Neuronal stem cell (in vitro differentiated cells): ENCODE measurements around the gene KRTAP4-6.
"Not testable (repeated sequence)": the region's sequence is repeated elsewhere in the genome, so short reads cannot be mapped to it uniquely, and the experiment has no call there.

Experiments used
- DNase-seq: peaks from one replicate; pipeline ENCODE4 v3.0.0-alpha.2; 2013; ENCODE audit warnings: low spot score
- H2AFZ ChIP-seq: one replicate; pipeline ENCODE4 v1.6.1; 2013; ENCODE audit warnings: mild to moderate bottlenecking, low read length, inconsistent platforms
- H2AK5ac ChIP-seq: 2 replicates; pipeline ENCODE4 v1.6.1; 2013; ENCODE audit warnings: low read depth, mild to moderate bottlenecking, inconsistent platforms, low read length, moderate library complexity, mixed read lengths
- H2BK120ac ChIP-seq: 2 replicates; pipeline ENCODE4 v1.6.1; 2013; ENCODE audit warnings: low read depth, mild to moderate bottlenecking, inconsistent platforms, low read length, moderate library complexity, mixed read lengths
- H2BK12ac ChIP-seq: one replicate; pipeline ENCODE4 v1.6.1; 2013; ENCODE audit warnings: low read length, inconsistent platforms
- H2BK15ac ChIP-seq: 2 replicates; pipeline ENCODE4 v1.6.1; 2013; ENCODE audit warnings: mild to moderate bottlenecking, low read length, inconsistent platforms, mixed read lengths
- H2BK5ac ChIP-seq: one replicate; pipeline ENCODE4 v1.6.1; 2013; ENCODE audit warnings: inconsistent platforms, mild to moderate bottlenecking, low read length, moderate library complexity
- H3K14ac ChIP-seq: one replicate; pipeline ENCODE4 v1.6.1; 2013; ENCODE audit warnings: low read length, inconsistent platforms
- H3K18ac ChIP-seq: 2 replicates; pipeline ENCODE4 v1.6.1; 2013; ENCODE audit warnings: low read length, inconsistent platforms
- H3K23ac ChIP-seq: 2 replicates; pipeline ENCODE4 v1.6.1; 2013; ENCODE audit warnings: low read depth, mild to moderate bottlenecking, mixed read lengths, low read length, inconsistent platforms; ENCODE audit not compliant: poor library complexity
- H3K27ac ChIP-seq: replicated peaks from 3 replicates; pipeline ENCODE4 v1.5.1; 2013; ENCODE audit warnings: low read length, inconsistent platforms
- H3K27me3 ChIP-seq, 3 experiments: 2 replicates each; pipeline ENCODE4 v1.6.1; 2013; ENCODE audit warnings: low read length in 3 of 3, mild to moderate bottlenecking in 2 of 3, inconsistent platforms in 1 of 3, low read depth in 1 of 3, mixed read lengths in 1 of 3, moderate library complexity in 1 of 3; ENCODE audit not compliant: control insufficient read depth in 3 of 3, insufficient read depth in 3 of 3
- H3K36me3 ChIP-seq, 2 donors: replicated peaks in 1 of 2; 2 replicates each; pipeline ENCODE4 v1.6.1; 2013; ENCODE audit warnings: low read length in 2 of 2; ENCODE audit not compliant: control insufficient read depth in 2 of 2, insufficient read depth in 2 of 2
- H3K4ac ChIP-seq: 2 replicates; pipeline ENCODE4 v1.6.1; 2013; ENCODE audit warnings: inconsistent platforms, mild to moderate bottlenecking, low read length, moderate library complexity
- H3K4me1 ChIP-seq, 2 donors: 1 replicate in 1 of 2; 2 replicates in 1 of 2; pipeline ENCODE4 v1.6.1; 2013; ENCODE audit warnings: low read length in 2 of 2, low read depth in 1 of 2; ENCODE audit not compliant: control insufficient read depth in 2 of 2, insufficient read depth in 1 of 2
- H3K4me2 ChIP-seq: one replicate; pipeline ENCODE4 v1.6.1; 2013; ENCODE audit warnings: mild to moderate bottlenecking, low read length, inconsistent platforms; ENCODE audit not compliant: insufficient read depth, poor library complexity, severe bottlenecking
- H3K4me3 ChIP-seq, 2 donors: 2 replicates each; pipeline ENCODE4 v1.5.1; 2013; ENCODE audit warnings: low read length in 2 of 2, mild to moderate bottlenecking in 2 of 2, inconsistent platforms in 1 of 2, moderate library complexity in 1 of 2
- H3K79me1 ChIP-seq: one replicate; pipeline ENCODE4 v1.6.1; 2013; ENCODE audit warnings: low read depth, mild to moderate bottlenecking, inconsistent platforms, low read length, moderate library complexity
- H3K9ac ChIP-seq: one replicate; pipeline ENCODE4 v1.6.1; 2013; ENCODE audit warnings: mild to moderate bottlenecking, low read depth, low read length, inconsistent platforms; ENCODE audit not compliant: poor library complexity
- H3K9me3 ChIP-seq, 2 donors: replicated peaks in 1 of 2; 2 replicates each; pipeline versions ENCODE3 to v1.6.1; 2013; ENCODE audit warnings: low read length in 2 of 2, mild to moderate bottlenecking in 2 of 2, inconsistent platforms in 1 of 2, low read depth in 1 of 2, mixed read lengths in 1 of 2, moderate library complexity in 1 of 2; ENCODE audit not compliant: control insufficient read depth in 2 of 2, insufficient read depth in 1 of 2
- H4K8ac ChIP-seq: one replicate; pipeline ENCODE4 v1.6.1; 2013; ENCODE audit warnings: low read depth, mild to moderate bottlenecking, inconsistent platforms, low read length, moderate library complexity
- H4K91ac ChIP-seq: one replicate; pipeline ENCODE4 v1.6.1; 2013; ENCODE audit warnings: low read length, low read depth, mild to moderate bottlenecking, inconsistent platforms; ENCODE audit not compliant: poor library complexity
- WGBS, 2 donors: extraction: QIAGEN DNeasy Blood & Tissue Kit; methylation state at CpG; one replicate each; pipeline ENCODE4 v1.1.7; 2013; ENCODE audit warnings: missing lambda C conversion rate in 2 of 2, mixed read lengths in 1 of 2; ENCODE audit not compliant: insufficient read length in 2 of 2, insufficient replicate concordance in 1 of 2; ENCODE audit errors: extremely low coverage in 2 of 2; 5-methylcytosine and 5-hydroxymethylcytosine counted together

Gene KRTAP4-6

GRCh38 chr17:41105347-41105746, 35.0 kb downstream of the KRTAP4-6 start, which contains the start of gene KRTAP4-9:
Gene KRTAP4-9 (plus strand): TSS chr17:41105389. CDS start chr17:41105389, 0 bp downstream.
- H3K23ac ChIP-seq, DNase-seq, H3K9me3 ChIP-seq, H3K4ac ChIP-seq, H4K8ac ChIP-seq, H2BK15ac ChIP-seq, H3K14ac ChIP-seq, H3K4me1 ChIP-seq, H3K4me2 ChIP-seq, H3K18ac ChIP-seq, H3K36me3 ChIP-seq, H3K27ac ChIP-seq, H4K91ac ChIP-seq, H3K27me3 ChIP-seq, H2BK12ac ChIP-seq, H2BK5ac ChIP-seq, H3K9ac ChIP-seq, H2AFZ ChIP-seq, H3K4me3 ChIP-seq, H2AK5ac ChIP-seq, H3K79me1 ChIP-seq, H2BK120ac ChIP-seq: not testable (repeated sequence)
- no CpG with 5 or more reads among the region's 10 CpGs for WGBS, 2 donors

GRCh38 chr17:41104386-41105038, 35.8 kb downstream of the KRTAP4-6 start:
- H4K91ac ChIP-seq, DNase-seq, H3K14ac ChIP-seq, H2BK120ac ChIP-seq, H2BK15ac ChIP-seq, H3K4me2 ChIP-seq, H4K8ac ChIP-seq, H3K9ac ChIP-seq, H3K23ac ChIP-seq, H3K4me3 ChIP-seq, H2AFZ ChIP-seq, H3K36me3 ChIP-seq, H3K27ac ChIP-seq, H2BK12ac ChIP-seq, H2AK5ac ChIP-seq, H3K27me3 ChIP-seq, H3K79me1 ChIP-seq, H3K9me3 ChIP-seq, H3K18ac ChIP-seq, H3K4me1 ChIP-seq, H2BK5ac ChIP-seq, H3K4ac ChIP-seq: not testable (repeated sequence)
- WGBS, 2 donors: no CpG with 5 or more reads among the region's 2 CpGs

- Histone ChIP-seq H3K18ac (no peak overlapping the region), H3K4me2 (no peak overlapping the region), H2BK120ac (no peak overlapping the region), H2AK5ac (no peak overlapping the region), H3K14ac (no peak overlapping the region), H3K79me1 (no peaks in the 10 kb centered on the region), H3K4me3 (no peak overlapping the region), H2BK5ac (no peak overlapping the region), H3K4me1 (peaks cover 0 to 2% of the 10 kb centered on the region in 2 donors), H2BK15ac (no peak overlapping the region), H3K4ac (no peak overlapping the region), H3K9me3 (no peaks in the 10 kb centered on the region), H3K23ac (no peak overlapping the region), H4K8ac (no peak overlapping the region), H2BK12ac (no peak overlapping the region), H3K27ac (no peak overlapping the region), H3K27me3 (no peaks in the 10 kb centered on the region), H2AFZ (no peak overlapping the region), H3K36me3 (no peaks in the 10 kb centered on the region), H3K9ac (no peak overlapping the region), H4K91ac (no peak overlapping the region)
- no CpG with 5 or more reads among the region's 1 CpG for WGBS, 2 donors
- DNase-seq: no peak
These were observed 36.4 kb downstream of the KRTAP4-6 start for GRCh38 chr17:41103896-41104295.

- Histone ChIP-seq H2AFZ (no peak within 1 kb of the TSS), H3K36me3 (no peaks in the 10 kb centered on the region), H3K79me1 (no peaks in the 10 kb centered on the region), H3K4ac (no peak within 1 kb of the TSS), H3K27ac (no peak within 1 kb of the TSS), H3K4me3 (no peak within 1 kb of the TSS), H4K91ac (no peak within 1 kb of the TSS), H2BK120ac (no peak within 1 kb of the TSS), H3K4me2 (no peak within 1 kb of the TSS), H2BK15ac (peak within 1 kb of the TSS; percentile 38), H2BK5ac (no peak within 1 kb of the TSS), H2AK5ac (peak within 1 kb of the TSS; percentile 71), H3K4me1 (peaks cover 0 to 2% of the 10 kb centered on the region in 2 donors), H3K27me3 (no peaks in the 10 kb centered on the region), H3K14ac (peak within 1 kb of the TSS; percentile 71), H3K9me3 (no peaks in the 10 kb centered on the region), H4K8ac (peak within 1 kb of the TSS; percentile 82), H3K9ac (peak within 1 kb of the TSS; percentile 60), H2BK12ac (peak within 1 kb of the TSS; percentile 58), H3K18ac (peak within 1 kb of the TSS; percentile 85), H3K23ac (peak within 1 kb of the TSS; percentile 68)
- DNase-seq: no peak
- no CpG with 5 or more reads among the region's 10 CpGs for WGBS, 2 donors
These were observed 38.6 kb downstream of the KRTAP4-6 start, which contains the start of gene KRTAP4-16 for GRCh38 chr17:41101586-41102259. Gene KRTAP4-16 (minus strand): TSS chr17:41102209. CDS start chr17:41102209, 0 bp downstream.
